ENCODE results near the gene TEFM.
"Not testable (repeated sequence)": the region's sequence is repeated elsewhere in the genome, so short reads cannot be mapped to it uniquely, and the experiment has no call there.

Gene TEFM

GRCh38 chr17:30906101-30906911 is at the start of gene TEFM:
TSS of gene TEFM (minus strand) at chr17:30906238. CDS start at chr17:30906198, 40 bp downstream.
- DNase-seq (ENCODE audit: low read depth in 2 of 2), result peak; percentile 74 to 75

GRCh38 chr17:30954046-30954830 is 48.2 kb upstream of the TEFM start:
- no peak for DNase-seq (ENCODE audit: low read depth in 2 of 2)

GRCh38 chr17:30952638-30953393 is 46.8 kb upstream of the TEFM start:
- DNase-seq (ENCODE audit: low read depth in 2 of 2), result no peak

- DNase-seq (ENCODE audit: low read depth in 2 of 2), result peak; percentile 32 to 42
These were observed 44.8 kb upstream of the TEFM start for GRCh38 chr17:30950669-30951399.

GRCh38 chr17:30950189-30950588 is 44.2 kb upstream of the TEFM start:
- DNase-seq (ENCODE audit: low read depth in 2 of 2), result no peak

GRCh38 chr17:30947796-30948195 is 41.8 kb upstream of the TEFM start:
- no peak for DNase-seq (ENCODE audit: low read depth in 2 of 2)

- peak in 1 of 2 experiments; percentile 17 for DNase-seq (ENCODE audit: low read depth in 2 of 2)
These were observed 36.5 kb upstream of the TEFM start for GRCh38 chr17:30942308-30943079.

DNA sequence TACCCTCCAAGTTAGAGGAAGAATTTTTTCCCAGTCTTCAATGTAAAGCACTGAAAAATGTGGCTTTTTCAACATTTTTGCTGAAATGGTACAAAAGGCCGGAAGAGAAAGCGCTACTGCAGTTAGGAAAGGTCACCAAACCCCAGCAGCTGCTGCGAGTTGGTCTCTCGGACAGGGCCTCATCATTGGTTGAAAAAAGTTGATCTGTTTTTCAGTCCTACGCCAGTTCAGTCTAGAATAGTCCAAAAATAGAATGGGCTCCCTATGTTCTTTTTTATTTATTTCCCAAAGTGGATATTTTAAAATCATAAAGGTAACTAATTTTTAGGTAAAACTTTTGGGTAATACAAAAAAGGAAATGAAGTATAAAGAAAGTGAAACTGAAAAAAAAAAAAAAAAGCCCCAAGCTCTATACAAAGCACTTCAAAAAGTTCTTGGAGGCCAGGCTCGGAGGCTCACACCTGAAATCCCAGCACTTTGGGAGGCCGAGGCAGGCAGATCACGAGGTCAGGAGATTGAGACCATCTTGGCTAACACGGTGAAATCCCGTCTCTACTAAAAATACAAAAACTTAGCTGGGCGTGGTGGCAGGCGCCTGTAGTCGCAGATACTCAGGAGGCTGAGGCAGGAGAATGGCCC is 33.1 kb upstream of the TEFM start:
- DNase-seq (ENCODE audit: low read depth in 2 of 2), result no peak

- no peak for DNase-seq (ENCODE audit: low read depth in 2 of 2)
These were observed 27.9 kb upstream of the TEFM start for GRCh38 chr17:30933966-30934365.

GRCh38 chr17:30931582-30931981 is 25.5 kb upstream of the TEFM start:
- DNase-seq (ENCODE audit: low read depth in 2 of 2), result not testable (repeated sequence)

GRCh38 chr17:30930495-30930894 is 24.5 kb upstream of the TEFM start:
- DNase-seq (ENCODE audit: low read depth in 2 of 2), result no peak

DNA sequence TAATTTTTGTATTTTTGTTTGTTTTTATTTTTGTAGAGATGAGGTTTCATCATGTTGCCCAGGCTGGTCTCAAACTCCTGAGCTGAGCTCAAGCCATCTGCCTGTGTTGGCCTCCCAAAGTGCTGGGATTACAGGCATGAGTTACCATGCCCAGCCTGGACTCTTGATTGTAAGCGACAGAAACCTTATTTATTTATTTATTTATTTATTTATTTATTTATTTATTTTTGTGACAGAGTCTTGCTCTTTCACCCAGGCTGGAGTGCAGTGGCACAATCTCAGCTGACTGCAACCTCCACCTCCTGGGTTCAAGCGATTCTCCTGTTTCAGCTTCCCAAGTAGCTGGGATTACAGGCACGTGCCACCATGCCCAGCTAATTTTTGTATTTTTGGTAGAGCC is 23.8 kb upstream of the TEFM start:
- not testable (repeated sequence) for DNase-seq (ENCODE audit: low read depth in 2 of 2)

DNA sequence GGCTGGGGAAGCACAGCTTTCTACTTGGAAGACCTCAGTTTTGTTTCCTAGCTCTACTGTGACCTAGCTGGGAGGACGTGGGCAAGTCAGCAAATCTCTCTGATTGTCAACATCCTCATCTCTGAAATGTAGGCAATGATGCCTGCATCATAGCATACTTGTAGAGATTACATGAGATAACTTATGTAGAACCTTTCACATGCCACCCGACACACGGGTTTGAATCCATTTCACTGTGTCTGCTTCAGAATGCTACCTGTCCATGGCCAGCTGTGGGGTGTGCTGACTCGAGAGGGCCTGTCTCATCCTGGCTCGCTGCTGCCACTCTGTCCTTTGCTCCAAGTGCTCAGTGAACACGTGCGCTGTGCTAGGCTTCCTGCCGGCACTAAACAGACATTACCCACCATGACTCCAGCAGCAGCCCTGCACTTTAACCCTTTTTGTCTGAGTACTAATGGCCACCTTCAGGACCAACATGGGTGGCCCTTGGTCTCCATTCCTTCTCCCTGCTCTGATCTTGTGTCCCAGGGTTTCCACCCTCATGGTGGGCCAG is 23.1 kb upstream of the TEFM start:
- DNase-seq (ENCODE audit: low read depth in 2 of 2), result no peak

- DNase-seq (ENCODE audit: low read depth in 2 of 2), result no peak
These were observed 22.5 kb upstream of the TEFM start for GRCh38 chr17:30928584-30928983.

- DNase-seq (ENCODE audit: low read depth in 2 of 2), result no peak
These were observed 21.7 kb upstream of the TEFM start for GRCh38 chr17:30927756-30928155.

GRCh38 chr17:30926516-30926915 is 20.5 kb upstream of the TEFM start:
- DNase-seq (ENCODE audit: low read depth in 2 of 2), result no peak

DNA sequence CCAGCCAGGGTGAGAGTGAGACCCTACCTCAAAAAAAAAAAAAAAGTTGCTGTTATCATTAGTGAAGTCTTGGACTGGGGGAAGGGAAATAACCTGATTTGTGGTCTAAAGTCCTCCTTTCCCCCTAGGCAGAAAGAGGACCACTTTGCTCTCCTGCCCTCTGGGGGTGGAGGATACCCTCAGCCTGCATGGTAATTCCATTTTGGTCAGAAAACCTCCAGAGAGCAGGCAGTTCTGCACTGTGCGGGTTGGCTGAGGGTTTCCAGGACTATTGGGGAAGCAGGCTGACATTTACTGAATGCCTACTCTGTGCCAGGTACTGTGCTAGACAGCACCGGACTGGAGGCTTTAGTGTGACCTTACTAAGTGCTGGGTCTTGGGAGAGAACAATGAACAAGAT is 18.3 kb upstream of the TEFM start:
- no peak for DNase-seq (ENCODE audit: low read depth in 2 of 2)

DNA sequence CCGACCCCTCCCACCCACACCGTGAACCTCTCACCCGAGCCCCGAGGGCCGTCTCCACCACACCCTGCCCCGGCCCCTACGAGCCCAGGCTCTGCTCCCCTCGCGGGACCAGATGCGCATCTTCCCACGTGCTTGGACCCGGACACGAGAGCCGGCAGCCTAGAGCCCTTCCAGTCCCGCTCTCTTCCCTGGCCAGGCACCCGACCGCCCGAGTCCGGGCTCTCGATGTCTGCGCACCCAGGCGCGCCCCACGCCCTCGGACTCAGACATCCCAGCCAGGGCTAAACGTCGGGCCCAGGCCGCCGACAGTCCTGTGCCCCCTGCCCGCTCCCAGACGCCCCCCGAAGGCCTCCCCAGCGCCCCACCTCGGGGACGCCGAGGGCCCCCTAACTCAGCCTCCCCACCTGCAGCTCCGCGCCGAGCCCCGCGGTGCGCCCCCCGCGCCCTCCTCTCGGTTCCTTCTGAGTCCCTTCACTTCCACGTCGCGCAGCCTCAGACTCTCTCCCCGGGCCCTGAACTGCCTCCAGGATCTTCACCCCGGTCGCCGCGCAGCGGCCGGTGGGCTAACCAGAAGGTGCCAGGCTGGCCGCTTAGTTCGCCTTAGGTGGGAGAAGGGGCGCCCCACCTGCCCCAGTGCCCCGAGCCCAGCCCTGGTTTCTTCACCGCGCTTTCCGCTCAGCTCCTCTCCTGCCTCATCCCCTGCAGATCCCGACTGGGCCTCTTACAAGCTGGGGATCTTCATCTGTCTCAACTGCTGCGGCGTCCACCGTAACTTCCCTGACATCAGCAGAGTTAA is 16.4 kb upstream of the TEFM start:
- DNase-seq (ENCODE audit: low read depth in 2 of 2), result no peak

GRCh38 chr17:30921544-30922196 is 15.6 kb upstream of the TEFM start, which contains the start of gene ADAP2:
TSS of gene ADAP2 (plus strand) at chr17:30921945. CDS start at chr17:30922015, 70 bp downstream.
- DNase-seq (ENCODE audit: low read depth in 2 of 2), result no peak

Data from fibroblast of skin of left biceps (primary cell).